Osteoblast (primary cell): ENCODE data around the gene CMTM8. TPM values are rescaled to one million over a fixed set of nuclear protein-coding genes. Genes with fewer than 3 reads are reported as not detected.

ENCODE experiments used
- DNase-seq: peaks from one replicate; pipeline ENCODE4 v3.0.0; 2011; ENCODE audit warnings: low spot score, mixed read lengths; ENCODE audit not compliant: insufficient read length; ENCODE audit errors: missing footprints
- H2AFZ ChIP-seq: 2 replicates; pipeline ENCODE4 v1.6.0; 2011; ENCODE audit warnings: mild to moderate bottlenecking, low read length
- H3K27ac ChIP-seq: 2 replicates; pipeline ENCODE4 v1.5.1; 2011; ENCODE audit warnings: mild to moderate bottlenecking, low read depth, low read length, moderate library complexity
- H3K27me3 ChIP-seq: 2 replicates; pipeline ENCODE4 v1.6.0; 2012; ENCODE audit warnings: mild to moderate bottlenecking, control low read depth, inconsistent platforms, low read length, moderate library complexity; ENCODE audit not compliant: insufficient read depth
- H3K36me3 ChIP-seq: 2 replicates; pipeline ENCODE4 v1.5.1; 2011; ENCODE audit warnings: mild to moderate bottlenecking, low read length, control low read depth, moderate library complexity; ENCODE audit not compliant: insufficient read depth
- H3K4me1 ChIP-seq: 2 replicates; pipeline ENCODE4 v1.5.1; 2011; ENCODE audit warnings: mild to moderate bottlenecking, low read length, control low read depth, moderate library complexity; ENCODE audit not compliant: insufficient read depth
- H3K4me2 ChIP-seq: 2 replicates; pipeline ENCODE4 v1.6.0; 2011; ENCODE audit warnings: mild to moderate bottlenecking, low read length; ENCODE audit not compliant: insufficient read depth
- H3K4me3 ChIP-seq: fragments of 200-600 bp; sonication (generic); 3 replicates; pipeline ENCODE4 v1.5.1; 2012; ENCODE audit warnings: mild to moderate bottlenecking, low read length, inconsistent platforms; ENCODE audit not compliant: insufficient read depth
- H3K79me2 ChIP-seq: 2 replicates; pipeline ENCODE4 v1.6.0; 2012; ENCODE audit warnings: mild to moderate bottlenecking, low read length, control low read depth, inconsistent platforms; ENCODE audit not compliant: insufficient read depth
- H3K9me3 ChIP-seq: 2 replicates; pipeline ENCODE4 v1.5.1; 2011; ENCODE audit warnings: low read depth, low read length, control low read depth
- H4K20me1 ChIP-seq: 2 replicates; pipeline ENCODE4 v1.6.0; 2012; ENCODE audit warnings: mild to moderate bottlenecking, low read length, control low read depth; ENCODE audit not compliant: insufficient read depth
- CTCF ChIP-seq: IDR thresholded peaks from 2 replicates; pipeline ENCODE4 v1.5.1; 2011; ENCODE audit warnings: mild to moderate bottlenecking, low read depth, low read length, moderate library complexity; ENCODE audit errors: extremely low read depth
- total RNA-seq: library from RNA; depleted of rRNA; stranded (reverse); fragments of >200 nt; gene quantifications from 2 replicates; pipeline ENCODE4 v1.2.3, GENCODE V29; 2012

The CMTM8 gene
- total RNA-seq, 1 donor, result 1.4 TPM

GRCh38 chr3:32322311-32322710 lies 83.8 kb downstream of the CMTM8 start:
- no peaks in the 10 kb centered on the region for H3K79me2 ChIP-seq
- no peaks in the 10 kb centered on the region for H3K36me3 ChIP-seq
- no peak overlapping the region for H3K27ac ChIP-seq
- H3K4me3 ChIP-seq, result no peak overlapping the region
- TF ChIP-seq CTCF, result no peak
- no peak overlapping the region for H2AFZ ChIP-seq
- no peaks in the 10 kb centered on the region for H3K27me3 ChIP-seq
- no peaks in the 10 kb centered on the region for H3K4me1 ChIP-seq
- H3K4me2 ChIP-seq, result no peak overlapping the region
- H4K20me1 ChIP-seq, result no peaks in the 10 kb centered on the region
- DNase-seq, result no peak
- no peaks in the 10 kb centered on the region for H3K9me3 ChIP-seq

- H3K4me2 ChIP-seq, result no peak overlapping the region
- TF ChIP-seq CTCF, result no peak
- H2AFZ ChIP-seq, result no peak overlapping the region
Measured at GRCh38 chr3:32323604-32324003, 85.1 kb downstream of the CMTM8 start.

GRCh38 chr3:32325201-32325600 lies 86.7 kb downstream of the CMTM8 start:
- H3K79me2 ChIP-seq, result no peaks in the 10 kb centered on the region
- no peak overlapping the region for H2AFZ ChIP-seq
- no peak overlapping the region for H3K4me2 ChIP-seq
- no peaks in the 10 kb centered on the region for H4K20me1 ChIP-seq
- no peak for TF ChIP-seq CTCF
- no peaks in the 10 kb centered on the region for H3K36me3 ChIP-seq
- no peaks in the 10 kb centered on the region for H3K4me1 ChIP-seq
- no peaks in the 10 kb centered on the region for H3K27me3 ChIP-seq
- no peaks in the 10 kb centered on the region for H3K9me3 ChIP-seq
- H3K4me3 ChIP-seq, result no peak overlapping the region
- no peak for DNase-seq
- no peak overlapping the region for H3K27ac ChIP-seq

More at GRCh38 chr3:32323604-32324003, 85.1 kb downstream of the CMTM8 start:
- Histone ChIP-seq H3K9me3 (no peaks in the 10 kb centered on the region), H3K36me3 (no peaks in the 10 kb centered on the region), H3K27me3 (no peaks in the 10 kb centered on the region), H3K4me3 (no peak overlapping the region), H3K27ac (no peak overlapping the region), H3K4me1 (no peaks in the 10 kb centered on the region), H4K20me1 (no peaks in the 10 kb centered on the region), H3K79me2 (no peaks in the 10 kb centered on the region)
- DNase-seq, result no peak

GRCh38 chr3:32325927-32326326 lies 87.4 kb downstream of the CMTM8 start:
- DNase-seq, result no peak

More at GRCh38 chr3:32325927-32326326, 87.4 kb downstream of the CMTM8 start:
- H2AFZ ChIP-seq, result no peak overlapping the region
- H3K27me3 ChIP-seq, result no peaks in the 10 kb centered on the region
- no peaks in the 10 kb centered on the region for H3K4me1 ChIP-seq
- H3K4me3 ChIP-seq, result no peak overlapping the region
- H3K36me3 ChIP-seq, result no peaks in the 10 kb centered on the region
- no peak for TF ChIP-seq CTCF
- H4K20me1 ChIP-seq, result no peaks in the 10 kb centered on the region
- H3K4me2 ChIP-seq, result no peak overlapping the region
- no peaks in the 10 kb centered on the region for H3K9me3 ChIP-seq
- H3K27ac ChIP-seq, result no peak overlapping the region
- no peaks in the 10 kb centered on the region for H3K79me2 ChIP-seq
